Activated naive CD4-positive, alpha-beta T cell treated with anti-CD3 and anti-CD28 coated beads, Interleukin-2, amount 50 U/mL, for 16 hours (primary cell): Measurements from ENCODE around the gene DGKH.
"Not testable (repeated sequence)": the region's sequence is repeated elsewhere in the genome, so short reads cannot be mapped to it uniquely, and the experiment has no call there.

ENCODE experiments used
- DNase-seq: peaks from one replicate; pipeline ENCODE4 v3.0.0-alpha.2; 2020

Gene DGKH

DNA sequence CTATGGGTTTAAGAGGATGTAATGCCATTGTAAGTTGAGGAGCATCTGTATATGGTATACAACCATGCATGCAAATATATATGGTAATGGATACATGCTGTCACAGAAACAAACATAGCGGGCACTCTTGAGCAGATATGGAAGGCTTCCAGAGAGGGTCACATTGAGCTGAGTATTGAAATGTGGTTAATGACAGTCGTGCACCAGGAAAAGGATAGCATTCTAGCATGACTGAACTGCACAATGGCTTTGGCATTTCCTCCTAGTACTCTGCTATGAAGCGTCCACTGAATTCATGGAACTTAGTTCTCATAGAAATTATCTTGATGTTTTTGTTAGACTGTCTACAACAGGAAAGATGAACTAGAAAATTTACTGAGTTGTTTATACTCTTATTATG lies 25.2 kb downstream of the DGKH start:
- no peak for DNase-seq

DNA sequence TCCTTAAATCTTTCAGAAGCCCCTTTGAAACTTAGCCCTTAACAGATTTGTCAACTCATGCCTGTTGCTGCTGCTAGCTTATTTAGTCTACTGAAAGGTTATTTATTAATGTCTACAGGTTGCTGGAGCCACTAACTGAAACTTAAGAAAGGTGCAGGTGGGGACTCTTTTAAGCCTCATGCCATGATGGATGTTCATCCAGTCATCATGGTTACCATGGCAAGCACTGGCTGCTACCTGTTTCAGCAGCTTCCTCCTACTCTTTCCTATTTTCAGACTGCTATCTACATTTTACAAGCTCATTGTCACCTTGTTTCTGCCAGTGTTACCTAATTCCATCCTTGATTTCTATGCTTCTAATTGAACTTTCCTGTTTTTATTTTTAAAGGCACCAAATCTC lies 27.1 kb downstream of the DGKH start:
- DNase-seq, result no peak

- DNase-seq, result no peak
Measured at GRCh38 chr13:42076309-42076713, 27.9 kb downstream of the DGKH start.

GRCh38 chr13:42078128-42078808 lies 29.8 kb downstream of the DGKH start:
- no peak for DNase-seq

DNA sequence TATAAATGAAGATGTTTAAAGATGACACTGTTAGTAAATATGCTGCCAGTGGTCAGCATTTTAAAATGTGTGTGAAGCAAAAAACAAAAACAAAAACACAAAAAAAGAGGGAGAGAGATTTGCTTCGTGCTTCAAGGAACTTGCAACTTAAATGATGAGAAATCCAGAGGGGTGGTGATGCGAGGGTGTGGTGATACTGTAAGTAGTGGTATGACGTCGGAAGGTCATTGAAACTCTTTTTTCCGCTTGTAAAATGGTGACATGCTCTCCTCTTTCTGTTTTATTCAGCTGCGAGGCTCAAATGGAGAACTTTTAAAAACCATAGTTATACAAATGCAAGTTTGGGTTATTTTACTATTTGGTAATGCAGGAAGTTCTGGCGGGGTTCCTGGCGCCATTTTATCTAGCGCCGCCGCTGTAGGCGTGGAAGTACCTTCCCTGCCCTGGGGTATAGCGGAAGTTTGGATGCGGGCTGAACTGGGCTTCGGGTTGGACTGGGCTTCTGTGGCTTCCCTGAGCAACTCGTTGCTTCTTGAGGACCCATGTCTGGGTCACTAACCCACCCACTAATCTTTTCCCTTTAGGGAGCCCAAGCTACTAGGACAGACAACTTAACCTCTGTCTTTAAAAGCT lies 34.8 kb downstream of the DGKH start:
- no peak for DNase-seq

- no peak for DNase-seq
Measured at GRCh38 chr13:42084722-42085121, 36.3 kb downstream of the DGKH start.

DNA sequence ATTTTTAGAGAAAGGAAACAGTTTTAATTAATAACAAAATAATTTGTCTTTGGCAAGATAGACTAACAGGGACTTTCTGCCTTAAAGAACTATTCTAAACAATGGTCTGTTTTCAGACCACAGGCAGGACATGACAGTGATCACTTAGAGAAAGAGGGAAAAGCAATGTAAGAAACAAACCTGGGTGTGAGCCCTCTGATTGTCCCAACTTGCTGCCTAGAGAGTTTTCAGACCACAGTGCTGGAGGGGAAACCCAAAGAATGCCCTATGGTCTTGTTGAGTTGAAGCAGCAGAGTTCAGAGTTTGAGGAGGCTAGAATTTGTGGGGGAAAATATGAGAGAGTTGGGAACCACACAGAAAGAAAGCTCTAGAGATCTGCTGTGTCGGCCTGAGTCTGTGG lies 38.1 kb downstream of the DGKH start:
- DNase-seq, result no peak

DNA sequence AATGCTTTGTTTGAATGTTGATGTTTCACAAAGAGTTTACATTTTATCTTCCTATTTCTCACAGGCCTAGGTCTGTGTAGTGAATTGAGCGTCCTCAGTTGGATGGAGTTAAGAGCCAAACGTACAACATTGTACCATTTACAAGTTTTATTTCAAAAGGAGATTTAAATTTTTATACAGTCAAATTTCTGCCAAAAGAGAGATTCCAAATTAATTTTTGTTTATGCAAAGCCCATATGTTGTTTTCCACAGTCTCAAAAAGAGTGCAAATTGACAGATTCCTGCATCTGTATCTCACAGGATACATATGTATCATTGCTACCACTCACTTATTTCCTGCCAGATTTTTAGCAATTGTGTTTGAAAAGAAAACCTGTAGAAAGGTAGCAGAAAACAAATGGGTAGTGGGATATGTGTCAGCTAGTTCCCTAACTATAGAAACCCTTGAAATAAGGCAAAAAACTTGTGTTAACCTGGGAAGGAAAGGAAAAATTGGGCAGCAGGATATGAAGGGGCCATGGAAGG lies 46.1 kb downstream of the DGKH start:
- DNase-seq, result no peak

DNA sequence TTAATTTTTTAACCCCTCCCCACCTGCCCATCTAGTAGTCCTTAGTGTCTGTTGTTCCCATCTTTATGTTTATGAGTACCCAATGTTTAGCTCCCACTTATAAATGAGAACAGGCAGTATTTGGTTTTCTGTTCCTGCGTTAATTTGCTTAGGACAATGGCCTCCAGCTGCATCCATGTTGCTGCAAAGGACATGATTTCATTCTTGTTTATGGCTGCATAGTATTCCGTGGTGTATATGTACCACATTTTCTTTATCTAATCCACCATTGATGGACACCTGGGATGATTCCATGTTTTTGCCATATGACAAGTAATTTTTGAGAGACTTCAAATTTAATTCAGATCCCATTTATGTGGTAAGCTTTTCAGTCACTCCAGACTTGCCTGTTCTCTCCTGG lies 47.8 kb downstream of the DGKH start:
- not testable (repeated sequence) for DNase-seq

DNA sequence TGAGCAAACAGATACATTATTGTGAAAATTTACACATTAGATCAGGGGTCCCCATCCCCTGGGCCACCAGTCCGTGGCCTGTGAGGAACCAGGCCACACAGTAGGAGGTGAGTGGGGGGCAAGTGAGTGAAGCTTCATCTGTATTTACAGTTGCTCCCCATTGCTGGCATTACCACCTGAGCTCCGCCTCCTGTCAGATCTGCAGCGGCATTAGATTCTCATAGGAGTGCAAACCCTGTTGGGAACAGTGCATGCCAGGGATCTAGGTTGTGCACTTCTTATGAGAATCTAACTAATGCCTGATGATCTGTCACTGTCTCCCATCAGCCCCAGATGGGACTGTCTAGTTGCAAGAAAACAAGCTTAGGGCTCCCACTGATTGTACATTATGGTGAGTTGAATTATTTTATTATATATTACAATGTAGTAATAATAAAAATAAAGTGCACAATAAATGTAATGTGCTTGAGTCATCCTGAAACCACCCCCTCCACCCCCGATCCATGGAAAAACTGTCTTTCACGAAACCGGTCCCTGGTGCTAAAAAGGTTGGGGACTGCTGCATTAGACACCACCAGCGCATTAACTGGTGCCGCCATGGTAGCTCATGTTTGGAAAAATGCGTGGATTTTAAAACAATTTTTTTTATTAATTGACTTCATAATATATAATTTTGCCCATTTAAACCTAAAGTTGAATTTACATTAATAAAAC lies 51.7 kb downstream of the DGKH start:
- no peak for DNase-seq

GRCh38 chr13:42100960-42101359 lies 52.5 kb downstream of the DGKH start:
- no peak for DNase-seq

DNA sequence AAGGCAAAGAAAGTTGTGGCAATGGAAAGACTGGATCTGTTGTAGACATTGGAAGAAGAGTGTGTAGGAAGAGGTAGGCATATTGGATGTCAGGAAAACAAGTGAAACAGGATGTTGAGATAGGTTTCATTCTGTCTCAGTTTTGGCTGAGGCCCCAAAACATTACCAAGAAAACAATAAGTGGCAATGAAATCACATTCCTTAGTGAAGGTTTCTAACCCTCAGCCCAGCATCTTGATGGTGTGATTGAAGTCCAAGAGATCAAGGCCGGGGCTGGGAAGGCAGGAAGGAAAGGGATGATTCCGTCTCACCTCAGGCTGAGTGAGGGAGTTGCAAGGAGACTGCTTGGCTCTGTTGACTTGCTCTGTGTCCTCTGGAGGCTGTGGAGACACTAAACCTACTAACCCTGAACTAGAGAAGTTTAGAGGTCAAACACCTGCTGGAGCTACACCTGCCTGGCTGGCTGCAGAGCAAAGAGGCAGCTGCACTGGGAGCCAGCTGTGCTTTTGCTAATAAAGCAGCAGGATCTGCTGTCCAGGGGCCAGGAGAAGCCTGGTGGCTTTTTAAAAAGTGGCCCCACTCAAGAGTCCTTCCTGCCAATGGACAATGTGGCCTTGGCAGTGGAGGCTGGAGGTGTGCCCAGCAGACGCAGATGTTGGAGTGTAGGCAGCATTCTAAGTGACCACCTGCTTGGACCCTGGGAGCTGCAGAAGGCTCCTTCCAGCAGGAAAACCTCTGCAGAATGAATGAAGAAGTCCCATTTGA lies 53.6 kb downstream of the DGKH start:
- no peak for DNase-seq

DNA sequence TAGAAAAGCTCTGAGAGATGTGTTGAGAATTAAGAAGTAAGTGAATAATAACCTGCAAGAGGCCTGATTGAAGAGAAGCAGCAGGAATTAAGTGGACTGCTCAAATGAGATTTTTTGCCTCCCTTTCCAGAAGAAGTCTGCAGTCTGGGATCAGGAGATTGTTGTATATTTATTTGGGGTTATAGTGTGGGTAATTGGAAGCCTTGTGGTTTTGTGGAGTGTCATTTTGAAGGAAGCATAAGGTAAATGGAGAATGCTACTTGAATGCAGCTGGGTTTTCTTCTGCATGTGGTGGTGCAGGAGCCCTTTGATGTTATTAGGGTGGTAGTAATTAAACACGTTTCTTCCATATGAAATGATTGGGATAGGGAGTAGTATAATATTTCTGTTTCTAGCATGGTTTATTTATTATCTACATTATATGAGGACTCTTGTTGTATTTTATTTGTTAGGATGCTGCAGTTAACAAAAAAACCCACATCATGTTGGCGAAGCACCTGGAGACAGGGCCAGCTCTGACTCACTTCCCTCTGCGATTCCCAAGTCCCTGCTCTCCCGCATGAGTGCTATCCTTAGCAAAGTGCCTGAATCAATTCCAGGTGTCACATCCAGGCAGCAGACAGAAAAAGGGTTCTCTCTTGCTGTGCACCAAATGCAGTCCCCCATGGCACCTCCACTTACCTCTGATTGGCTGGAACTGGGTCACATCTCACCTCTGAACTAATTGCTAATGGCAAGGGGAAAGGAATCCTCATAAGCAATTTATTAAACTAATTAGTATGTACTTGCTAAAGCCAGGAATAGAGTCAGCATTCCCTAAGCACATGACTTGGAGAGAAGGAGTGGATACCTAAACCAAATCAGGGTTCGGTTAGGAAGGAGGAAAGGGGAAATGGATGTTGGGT lies 54.8 kb downstream of the DGKH start:
- no peak for DNase-seq

- no peak for DNase-seq
Measured at GRCh38 chr13:42106998-42107397, 58.5 kb downstream of the DGKH start.

- DNase-seq, result no peak
Measured at GRCh38 chr13:42107421-42107820, 59.0 kb downstream of the DGKH start.

GRCh38 chr13:42108217-42108616 lies 59.8 kb downstream of the DGKH start:
- DNase-seq, result no peak

DNA sequence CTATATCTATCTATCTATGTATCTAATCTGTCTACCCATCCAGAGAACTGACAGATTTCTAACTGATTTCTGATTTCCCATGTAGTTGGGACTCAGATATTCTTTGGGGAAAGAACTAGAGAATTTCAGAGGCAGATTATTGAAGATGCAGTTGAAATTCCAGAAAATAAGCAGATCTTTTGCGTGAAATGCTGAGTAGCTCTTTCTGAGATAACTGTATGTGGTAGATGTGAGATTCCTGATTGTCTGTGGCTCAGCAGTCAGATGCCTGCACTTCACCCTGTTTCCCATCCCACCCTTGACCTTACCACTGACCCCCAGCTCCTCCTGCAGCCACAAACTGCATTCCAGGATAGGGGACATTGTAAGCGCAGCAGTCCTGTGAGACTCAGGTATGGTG lies 61.5 kb downstream of the DGKH start:
- no peak for DNase-seq

DNA sequence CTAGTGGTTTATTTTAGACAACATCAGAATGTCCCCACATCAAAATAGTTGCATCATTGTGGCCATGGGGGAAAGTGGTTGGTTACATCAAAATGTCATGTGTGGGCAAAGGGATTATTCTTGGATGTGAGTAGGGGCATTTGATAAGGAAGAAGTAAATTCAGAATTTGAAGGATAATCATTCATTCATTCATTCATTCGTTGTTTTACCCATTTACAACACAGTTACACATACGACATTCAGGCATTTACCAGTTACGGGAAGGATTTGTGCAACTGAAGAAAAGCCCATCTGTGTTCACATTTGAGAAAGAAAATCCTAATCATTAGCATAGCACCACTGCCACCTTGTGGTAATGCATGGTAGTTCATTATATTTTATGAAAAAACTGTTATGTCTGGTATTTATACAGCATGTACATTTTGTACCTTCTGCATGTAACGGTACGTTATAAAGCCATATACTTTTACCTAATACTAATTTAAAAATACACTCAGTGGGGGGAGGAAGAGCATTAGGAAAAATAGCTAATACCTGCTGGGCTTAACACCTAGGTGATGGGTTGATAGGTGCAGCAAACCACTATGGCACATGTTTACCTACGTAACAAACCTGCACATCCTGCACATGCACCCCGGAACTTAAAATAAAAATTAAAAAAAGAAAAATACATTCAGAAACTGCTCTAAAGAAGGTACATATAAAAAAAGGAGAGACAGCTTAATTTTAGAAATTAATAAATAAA lies 62.1 kb downstream of the DGKH start:
- DNase-seq, result no peak

GRCh38 chr13:42112864-42113263 lies 64.4 kb downstream of the DGKH start:
- no peak for DNase-seq

- no peak for DNase-seq
Measured at GRCh38 chr13:42113478-42113877, 65.0 kb downstream of the DGKH start.

GRCh38 chr13:42114278-42114677 lies 65.8 kb downstream of the DGKH start:
- no peak for DNase-seq
